Heart left ventricle (tissue), 13 donors: ENCODE results near the gene DTX2.
"Not testable (repeated sequence)": the region's sequence is repeated elsewhere in the genome, so short reads cannot be mapped to it uniquely, and the experiment has no call there.

Experiments used
- POLR2A ChIP-seq, 2 donors: fragments of 450-650 bp; IDR thresholded peaks; one replicate each; pipeline ENCODE4 v1.6.1; 2017; ENCODE audit warnings: antibody characterized with exemption in 2 of 2, mild to moderate bottlenecking in 2 of 2, moderate library complexity in 2 of 2
- TF ChIP-seq, protein P1 (sequence below), 12 donors: fragments of 200-600 bp; sonication (generic) in 4 of 12; IDR thresholded peaks; one replicate each; pipeline versions ENCODE4 v1.5.0 to v1.8.0; 2018 to 2022; ENCODE audit warnings: antibody characterized with exemption in 12 of 12, mild to moderate bottlenecking in 5 of 12
- donor health status: ischemic (EF 13 %, LVEDD 7.1; RV severe dilation, severe dysfunction).
- donor health status: DM: no; HTN: yes; CAD: no.
- donor health status: DM: no; HTN: no; CAD: no.
- donor health status: ischemic (EF 25% LVEDD 6.9; RV normal size, moderate dysfunction).
- donor health status: ischemic (EF 25% LVEDD 5.7; RV mildly dilated, moderate dysfunction).
- donor health status: ischemic (EF 35%, LVEDD 5.7; RV mildly dilated, moderate dysfunction).
- donor health status: nonischemic (EF 11% LVEDD 7.7; RV severe dilation, severe dysfunction).
- donor health status: DM: yes; HTN: yes; CAD: no.
- donor health status: PGD.
- donor health status: ischemic (EF 29% LVEDD 5.4; RV normal size, mild dysfunction).
- donor health status: nonischemic (EF 23%, LVEDD 6.1; RV moderate dilation, normal function).

DNA sequence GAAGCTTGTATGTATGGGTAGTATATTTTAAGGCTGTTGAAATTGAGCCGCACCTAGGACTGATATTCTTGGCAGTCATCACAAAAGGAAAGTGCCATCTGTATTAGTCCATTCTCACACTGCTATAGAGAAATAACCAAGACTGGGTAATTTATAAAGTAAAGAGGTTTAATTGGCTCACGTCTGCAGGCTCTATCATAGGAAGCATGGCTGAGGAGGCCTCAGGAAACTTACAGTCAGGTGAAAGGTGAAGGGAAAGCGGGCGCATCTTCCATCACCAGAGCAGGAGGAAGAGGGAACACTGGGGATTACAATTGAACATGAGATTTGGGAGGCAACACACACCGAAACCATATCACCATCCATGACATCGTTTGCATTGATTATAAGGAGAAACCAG is 90.5 kb downstream of the DTX2 start:
- TF ChIP-seq, protein P1, sequence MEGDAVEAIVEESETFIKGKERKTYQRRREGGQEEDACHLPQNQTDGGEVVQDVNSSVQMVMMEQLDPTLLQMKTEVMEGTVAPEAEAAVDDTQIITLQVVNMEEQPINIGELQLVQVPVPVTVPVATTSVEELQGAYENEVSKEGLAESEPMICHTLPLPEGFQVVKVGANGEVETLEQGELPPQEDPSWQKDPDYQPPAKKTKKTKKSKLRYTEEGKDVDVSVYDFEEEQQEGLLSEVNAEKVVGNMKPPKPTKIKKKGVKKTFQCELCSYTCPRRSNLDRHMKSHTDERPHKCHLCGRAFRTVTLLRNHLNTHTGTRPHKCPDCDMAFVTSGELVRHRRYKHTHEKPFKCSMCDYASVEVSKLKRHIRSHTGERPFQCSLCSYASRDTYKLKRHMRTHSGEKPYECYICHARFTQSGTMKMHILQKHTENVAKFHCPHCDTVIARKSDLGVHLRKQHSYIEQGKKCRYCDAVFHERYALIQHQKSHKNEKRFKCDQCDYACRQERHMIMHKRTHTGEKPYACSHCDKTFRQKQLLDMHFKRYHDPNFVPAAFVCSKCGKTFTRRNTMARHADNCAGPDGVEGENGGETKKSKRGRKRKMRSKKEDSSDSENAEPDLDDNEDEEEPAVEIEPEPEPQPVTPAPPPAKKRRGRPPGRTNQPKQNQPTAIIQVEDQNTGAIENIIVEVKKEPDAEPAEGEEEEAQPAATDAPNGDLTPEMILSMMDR (IDR thresholded peaks at IDR 0.05) = not testable (repeated sequence)
- not testable (repeated sequence) for TF ChIP-seq POLR2A (IDR thresholded peaks at IDR 0.05)
